DMS79 treated with DMSO at 0.1 percent for 48 hours (cell line): Measurements from ENCODE around the gene TUBA8.
"Not testable (repeated sequence)": the region's sequence is repeated elsewhere in the genome, so short reads cannot be mapped to it uniquely, and the experiment has no call there.

Experiments used
- DNase-seq: peaks from one replicate; lab custom pipeline; 2025; lab: John Stamatoyannopoulos, UW

TUBA8 gene

GRCh38 chr22:18173441-18173840 lies 62.8 kb downstream of the TUBA8 start:
- DNase-seq: not testable (repeated sequence)
